ENCODE measurements around the gene SRXN1. TPM values are rescaled to one million over a fixed set of nuclear protein-coding genes. Genes with fewer than 3 reads are reported as not detected.

Gene SRXN1
- total and polyA plus RNA-seq, 9 of the 15 experiments (the other 6 are each of a cell fraction or from before 2014, with no cell fraction given) = 6.8 to 36.4 (median 21.6) TPM

- TF ChIP-seq ATF1 (CRISPR knock-in tag; IDR thresholded peaks at IDR 0.05) = no peak
- TF ChIP-seq ATF1 (tag; IDR thresholded peaks at IDR 0.05) = peak; percentile 34
- no peak for TF ChIP-seq PBX2 (CRISPR knock-in tag; IDR thresholded peaks at IDR 0.05; ENCODE audit: low read depth)
- TF ChIP-seq PBX2 (tag; conservative IDR thresholded peaks at IDR 0.05; ENCODE audit: low read depth) = peak; percentile 40; the same call in 1 of the 2 replicates
- no peak for TF ChIP-seq SP2 (IDR thresholded peaks at IDR 0.05; ENCODE audit: extremely low read depth, low read depth, low read length, poor library complexity, severe bottlenecking)
- no peak for TF ChIP-seq THRAP3 (IDR thresholded peaks at IDR 0.05; ENCODE audit: borderline replicate concordance)
- no peak for TF ChIP-seq ZNF57 (CRISPR knock-in tag; IDR thresholded peaks at IDR 0.05)
- TF ChIP-seq ZNF146 (CRISPR knock-in tag; IDR thresholded peaks at IDR 0.05; ENCODE audit: unreplicated experiment) = no peak
- no peak for TF ChIP-seq RFX5 (IDR thresholded peaks at IDR 0.05; ENCODE audit: low read depth, low read length)
- 0 out of 2 replicates have a peak, but pooled peaks have one; percentile 7 for TF ChIP-seq MYC (IDR thresholded peaks at IDR 0.05; ENCODE audit: low read depth, low read length)
- no peak for TF ChIP-seq MYC (CRISPR knock-in tag; IDR thresholded peaks at IDR 0.05; ENCODE audit: borderline replicate concordance, low read depth)
- TF ChIP-seq HBP1 (CRISPR knock-in tag; IDR thresholded peaks at IDR 0.05) = no peak
- TF ChIP-seq ETV5 (CRISPR knock-in tag; IDR thresholded peaks at IDR 0.05; ENCODE audit: low read depth) = peak; percentile 52; the same call in 1 of the 2 replicates
- TF ChIP-seq CHD1 (IDR thresholded peaks at IDR 0.05; ENCODE audit: low read length) = no peak
- peak; percentile 28 for TF ChIP-seq ZNF395 (CRISPR knock-in tag; IDR thresholded peaks at IDR 0.05)
- TF ChIP-seq STAT5B (CRISPR knock-in tag; IDR thresholded peaks at IDR 0.05) = no peak
- no peak for TF ChIP-seq ZNF232 (CRISPR knock-in tag; IDR thresholded peaks at IDR 0.05)
- TF ChIP-seq ZNF384 (IDR thresholded peaks at IDR 0.05; ENCODE audit: low read depth, low read length) = no peak
- TF ChIP-seq ZNF445 (CRISPR knock-in tag; IDR thresholded peaks at IDR 0.05; ENCODE audit: low read depth) = no peak
- no peak for TF ChIP-seq FOXJ2 (tag; IDR thresholded peaks at IDR 0.05)
- no peak for TF ChIP-seq GTF2B (IDR thresholded peaks at IDR 0.05; ENCODE audit: extremely low read depth, insufficient read length)
- no peak for TF ChIP-seq BRD4 (IDR thresholded peaks at IDR 0.05)
These were observed 803 bp upstream of the SRXN1 start (continued) for GRCh38 chr20:653590-654416.

All from K562 (cell line).